MCF 10A (cell line): ENCODE measurements around the gene CHST11. TPM values are rescaled to one million over a fixed set of nuclear protein-coding genes. Genes with fewer than 3 reads are reported as not detected.

Experiments used
- BruUV-seq: library from RNA; stranded (reverse); fragments of 400-500 nt; replicated peaks from 2 replicates; lab custom pipeline; 2021; lab: Mats Ljungman, UMichigan
- CTCF ChIA-PET: fragments of 300-600 bp; sonication (Branson Sonifier 250); formaldehyde crosslinking; extraction: SDS; loops from one replicate; lab custom pipeline; 2021; ENCODE audit warnings: antibody characterized with exemption, inconsistent platforms; lab: Yijun Ruan, JAX
- POLR2A ChIA-PET: fragments of 300-600, 350-650 bp; sonication (Branson Sonifier 250); formaldehyde crosslinking; extraction: SDS; loops from one replicate; lab custom pipeline; 2020; ENCODE audit warnings: antibody characterized with exemption, inconsistent platforms; lab: Yijun Ruan, JAX
- DNase-seq: peaks from one replicate; pipeline ENCODE4 v3.0.0-alpha.2; 2018; ENCODE audit not compliant: unreplicated experiment
- H3K27ac Mint-ChIP-seq: one replicate; pipeline ENCODE4 v1.8.0; 2022; ENCODE audit warnings: mild to moderate bottlenecking, low read depth, mixed read lengths; ENCODE audit not compliant: unreplicated experiment
- H3K27me3 Mint-ChIP-seq: one replicate; pipeline ENCODE4 v1.8.0; 2022; ENCODE audit warnings: mixed read lengths; ENCODE audit not compliant: insufficient read depth, unreplicated experiment
- H3K36me3 Mint-ChIP-seq: one replicate; pipeline ENCODE4 v1.8.0; 2022; ENCODE audit warnings: mild to moderate bottlenecking, moderate library complexity, mixed read lengths; ENCODE audit not compliant: insufficient read depth, unreplicated experiment
- H3K4me1 Mint-ChIP-seq: one replicate; pipeline ENCODE4 v1.8.0; 2022; ENCODE audit warnings: mixed read lengths; ENCODE audit not compliant: insufficient read depth, unreplicated experiment
- H3K4me3 Mint-ChIP-seq: one replicate; pipeline ENCODE4 v1.8.0; 2022; ENCODE audit warnings: mild to moderate bottlenecking, moderate library complexity, mixed read lengths; ENCODE audit not compliant: unreplicated experiment
- H3K9me3 Mint-ChIP-seq: one replicate; pipeline ENCODE4 v1.8.0; 2022; ENCODE audit warnings: mixed read lengths; ENCODE audit not compliant: unreplicated experiment
- intact Hi-C: fragments of 100-400 bp; cut with micrococcal nuclease; formaldehyde crosslinking; loops from 2 replicates; pipeline ENCODE4 v1.14.1; 2022
- total RNA-seq: library from RNA; stranded (reverse); gene quantifications from 2 replicates; pipeline ENCODE4 v1.2.3, GENCODE V29; 2022
- TF ChIP-seq, protein P1 (sequence below): fragments of 200-600 bp; IDR thresholded peaks from one replicate; pipeline ENCODE4 v1.8.0; 2022; ENCODE audit warnings: antibody characterized with exemption, mild to moderate bottlenecking; ENCODE audit not compliant: unreplicated experiment

The CHST11 gene
- total RNA-seq, 1 experiment from 2014 or later: 5.3 TPM

DNA sequence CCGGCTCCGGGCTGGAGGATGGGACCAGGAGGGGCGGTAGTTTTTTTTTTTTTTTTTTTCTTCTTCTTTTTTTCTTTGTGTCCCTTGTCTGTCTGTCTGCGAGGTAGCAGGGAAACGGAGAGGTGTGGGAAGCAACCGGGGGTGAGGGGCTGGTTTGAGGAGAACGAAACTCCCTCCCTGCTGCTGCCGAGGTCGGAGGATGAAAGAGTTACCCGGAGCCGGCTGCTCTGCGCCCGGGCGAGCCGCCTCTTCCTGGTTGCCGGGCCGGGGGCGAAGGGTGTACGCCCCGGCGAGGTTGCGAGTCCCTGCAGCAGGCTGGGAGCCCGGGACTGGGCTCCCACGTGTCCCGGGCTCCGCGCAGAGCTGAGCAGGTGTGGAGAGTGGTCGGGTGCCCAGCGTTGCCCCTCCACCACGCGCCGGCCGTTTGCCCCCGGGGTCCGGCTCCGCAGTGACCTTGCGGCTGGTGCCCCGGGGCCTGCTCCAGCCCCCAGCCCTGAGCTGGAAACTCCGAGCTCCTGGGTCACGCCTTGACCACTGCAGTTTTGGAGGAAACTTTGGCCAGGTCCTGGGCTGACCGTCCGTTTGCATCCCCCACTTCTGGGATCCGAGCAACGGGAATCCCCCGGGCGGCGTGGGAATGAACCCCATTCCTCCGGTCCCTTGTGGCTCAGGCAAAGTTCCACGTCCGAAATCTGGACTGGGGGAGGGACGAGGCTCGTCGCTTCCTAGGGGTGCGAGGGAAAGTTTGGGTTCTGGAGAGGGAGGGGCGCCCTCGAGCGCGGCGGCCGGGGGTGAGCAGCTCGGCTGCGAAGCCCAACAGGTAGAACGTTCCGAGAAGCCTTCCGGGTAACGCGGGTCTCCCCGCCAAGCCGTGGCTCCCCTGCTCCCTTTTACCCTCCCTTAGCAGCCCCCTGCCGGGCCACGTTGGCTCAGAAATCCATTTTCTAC, 1.3 kb downstream of the CHST11 start:
- Mint-ChIP-seq H3K27me3 (no peaks in the 10 kb centered on the region), H3K27ac (peak overlapping the region; percentile 88), H3K9me3 (no peaks in the 10 kb centered on the region), H3K4me3 (peak overlapping the region; percentile 83), H3K4me1 (peaks cover 24% of the 10 kb centered on the region), H3K36me3 (no peaks in the 10 kb centered on the region)
- intact Hi-C loops: loop anchor here (1.0 to 5.0 kb wide), 7 partner anchors 75 to 644 kb away; partner anchors contain the start of gene SLC41A2
- ChIA-PET POLR2A (interaction anchor here (0.6 to 2.4 kb wide), 14 partner anchors 20 to 650 kb away, joined by 3 to 7 read pairs (median 3); partner anchors contain the start of genes NOPCHAP1 and WASHC4), CTCF (interaction anchor here (0.5 to 1.7 kb wide), 20 partner anchors 9 to 610 kb away, joined by 3 to 8 read pairs (median 3); no protein-coding TSS in a partner anchor)
- TF ChIP-seq, protein P1, sequence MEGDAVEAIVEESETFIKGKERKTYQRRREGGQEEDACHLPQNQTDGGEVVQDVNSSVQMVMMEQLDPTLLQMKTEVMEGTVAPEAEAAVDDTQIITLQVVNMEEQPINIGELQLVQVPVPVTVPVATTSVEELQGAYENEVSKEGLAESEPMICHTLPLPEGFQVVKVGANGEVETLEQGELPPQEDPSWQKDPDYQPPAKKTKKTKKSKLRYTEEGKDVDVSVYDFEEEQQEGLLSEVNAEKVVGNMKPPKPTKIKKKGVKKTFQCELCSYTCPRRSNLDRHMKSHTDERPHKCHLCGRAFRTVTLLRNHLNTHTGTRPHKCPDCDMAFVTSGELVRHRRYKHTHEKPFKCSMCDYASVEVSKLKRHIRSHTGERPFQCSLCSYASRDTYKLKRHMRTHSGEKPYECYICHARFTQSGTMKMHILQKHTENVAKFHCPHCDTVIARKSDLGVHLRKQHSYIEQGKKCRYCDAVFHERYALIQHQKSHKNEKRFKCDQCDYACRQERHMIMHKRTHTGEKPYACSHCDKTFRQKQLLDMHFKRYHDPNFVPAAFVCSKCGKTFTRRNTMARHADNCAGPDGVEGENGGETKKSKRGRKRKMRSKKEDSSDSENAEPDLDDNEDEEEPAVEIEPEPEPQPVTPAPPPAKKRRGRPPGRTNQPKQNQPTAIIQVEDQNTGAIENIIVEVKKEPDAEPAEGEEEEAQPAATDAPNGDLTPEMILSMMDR: no peak
- peak; percentile 25 for DNase-seq
- BruUV-seq: no TSS peak

DNA sequence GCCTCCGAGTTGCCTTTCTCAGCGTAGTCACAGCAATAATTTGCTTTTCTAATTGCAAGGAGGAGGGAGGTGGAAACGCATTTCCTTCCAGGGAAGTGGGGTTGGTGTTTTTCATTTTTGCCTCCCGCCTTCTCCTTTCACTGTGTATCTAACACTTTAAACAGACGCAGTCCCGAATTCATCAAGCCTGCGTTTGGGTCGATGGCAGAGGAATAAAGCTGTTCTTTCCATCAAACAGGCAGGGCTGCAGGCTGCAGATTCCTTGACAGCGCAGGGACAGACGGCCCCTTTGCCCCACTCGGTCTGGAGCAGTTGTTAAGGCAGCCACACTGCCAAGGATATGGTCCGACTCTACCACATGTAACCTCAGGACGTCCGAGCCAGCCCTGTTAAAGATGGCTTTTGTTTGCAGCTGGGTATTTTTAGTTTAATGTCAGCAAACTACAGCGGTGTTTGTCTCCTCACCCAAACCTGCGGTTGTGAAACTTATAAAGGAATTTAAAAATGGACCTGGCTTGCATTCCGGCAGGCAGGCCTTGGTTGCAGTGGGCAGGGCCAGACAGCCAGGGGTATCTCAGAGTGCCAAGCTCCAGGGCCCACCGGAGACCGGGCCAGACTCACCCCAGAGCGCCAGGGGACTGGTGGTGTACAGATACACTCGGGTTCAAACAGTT, 2.1 kb downstream of the CHST11 start:
- intact Hi-C loops: loop anchor here (5.0 kb wide), 3 partner anchors 118 to 643 kb away; no protein-coding TSS in a partner anchor

DNA sequence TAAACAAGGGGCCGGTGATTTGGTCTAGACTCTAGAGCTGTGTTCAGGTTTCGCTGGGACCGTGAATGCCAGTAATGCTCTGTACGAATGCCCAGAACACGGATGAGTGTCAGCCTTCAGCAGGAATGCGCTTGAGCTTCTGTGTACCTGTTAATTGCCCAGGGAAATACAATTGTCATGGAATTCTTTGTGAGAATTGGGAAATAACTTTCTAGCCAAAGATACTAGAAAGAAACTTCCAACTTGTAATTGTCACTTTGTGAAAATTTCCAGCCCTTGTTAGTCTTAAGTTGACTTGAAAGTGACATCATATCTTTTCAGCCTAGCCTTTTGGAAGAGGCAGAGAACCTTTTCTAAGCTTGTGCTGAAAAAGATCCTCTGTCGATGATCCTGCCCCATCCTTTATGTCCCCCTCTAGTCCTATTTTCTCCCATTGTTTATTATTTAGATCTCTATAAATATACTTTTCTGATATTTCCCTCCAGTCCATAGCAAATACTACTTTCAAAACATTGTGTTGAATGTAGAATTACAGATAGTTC, 2.7 kb downstream of the CHST11 start:
- ChIA-PET POLR2A (interaction anchor here (0.5 to 2.1 kb wide), 12 partner anchors 144 to 648 kb away, joined by 3 to 7 read pairs (median 3); partner anchors contain the start of gene WASHC4), CTCF (interaction anchor here (0.6 to 1.7 kb wide), 5 partner anchors 14 to 499 kb away, joined by 3 to 5 read pairs (median 3); no protein-coding TSS in a partner anchor)
- intact Hi-C loops: loop anchor here (5.0 kb wide), 3 partner anchors 118 to 643 kb away; no protein-coding TSS in a partner anchor
- Mint-ChIP-seq H3K4me1 (peaks cover 24% of the 10 kb centered on the region), H3K9me3 (no peaks in the 10 kb centered on the region), H3K4me3 (peak overlapping the region; percentile 83), H3K36me3 (no peaks in the 10 kb centered on the region), H3K27ac (no peak overlapping the region), H3K27me3 (no peaks in the 10 kb centered on the region)
- no TSS peak for BruUV-seq
- TF ChIP-seq, protein P1: no peak
- DNase-seq: peak; percentile 49

More for the DNA sequence above, 2.1 kb downstream of the CHST11 start:
- H3K27ac Mint-ChIP-seq: no peak overlapping the region
- H3K36me3 Mint-ChIP-seq: no peaks in the 10 kb centered on the region
- BruUV-seq: no TSS peak
- TF ChIP-seq, protein P1: no peak
- CTCF ChIA-PET: interaction anchor here (0.5 to 1.7 kb wide), 11 partner anchors 10 to 609 kb away, joined by 3 to 8 read pairs (median 3); no protein-coding TSS in a partner anchor
- peak; percentile 40 for DNase-seq
- POLR2A ChIA-PET: interaction anchor here (0.6 to 2.4 kb wide), 13 partner anchors 130 to 649 kb away, joined by 3 to 7 read pairs (median 3); partner anchors contain the start of genes NOPCHAP1 and WASHC4
- H3K4me3 Mint-ChIP-seq: peak overlapping the region; percentile 83
- peaks cover 24% of the 10 kb centered on the region for H3K4me1 Mint-ChIP-seq
- H3K9me3 Mint-ChIP-seq: no peaks in the 10 kb centered on the region
- no peaks in the 10 kb centered on the region for H3K27me3 Mint-ChIP-seq
